Measurements from ENCODE around the gene MYO18A. TPM values are rescaled to one million over a fixed set of nuclear protein-coding genes. Genes with fewer than 3 reads are reported as not detected.

MYO18A gene
- total and polyA plus RNA-seq, 12 donors: 61.4 to 442 (median 327) TPM

DNA sequence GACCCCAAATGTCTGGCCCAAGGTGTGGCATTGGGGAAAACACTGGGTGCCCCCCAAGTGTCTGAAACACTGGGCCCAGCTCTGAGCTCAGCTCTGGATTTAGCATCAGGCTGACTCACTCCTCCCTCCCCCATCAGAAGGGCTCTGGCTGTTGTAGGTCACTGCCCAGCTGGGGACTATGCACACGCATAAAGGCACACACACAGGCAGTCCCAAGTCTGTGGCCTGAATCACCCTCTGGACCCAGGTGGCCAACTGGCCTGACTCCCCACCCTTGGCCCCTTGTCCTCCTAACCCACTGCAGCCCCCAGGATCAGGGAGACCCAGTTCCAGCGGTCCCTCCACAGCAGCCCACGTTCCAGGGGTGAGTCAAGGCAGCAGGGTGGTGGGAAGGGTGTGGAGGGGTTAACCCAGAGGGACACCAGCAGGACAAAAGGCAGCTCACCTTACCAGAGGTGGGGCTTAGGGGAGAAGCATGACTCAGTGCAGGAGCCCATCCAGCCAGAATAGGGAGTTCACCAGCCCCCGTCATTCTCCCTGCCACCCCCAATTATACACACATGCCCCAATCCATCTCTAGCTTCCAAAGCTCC is 47.0 kb downstream of the MYO18A start:
- TF ChIP-seq, protein P1, sequence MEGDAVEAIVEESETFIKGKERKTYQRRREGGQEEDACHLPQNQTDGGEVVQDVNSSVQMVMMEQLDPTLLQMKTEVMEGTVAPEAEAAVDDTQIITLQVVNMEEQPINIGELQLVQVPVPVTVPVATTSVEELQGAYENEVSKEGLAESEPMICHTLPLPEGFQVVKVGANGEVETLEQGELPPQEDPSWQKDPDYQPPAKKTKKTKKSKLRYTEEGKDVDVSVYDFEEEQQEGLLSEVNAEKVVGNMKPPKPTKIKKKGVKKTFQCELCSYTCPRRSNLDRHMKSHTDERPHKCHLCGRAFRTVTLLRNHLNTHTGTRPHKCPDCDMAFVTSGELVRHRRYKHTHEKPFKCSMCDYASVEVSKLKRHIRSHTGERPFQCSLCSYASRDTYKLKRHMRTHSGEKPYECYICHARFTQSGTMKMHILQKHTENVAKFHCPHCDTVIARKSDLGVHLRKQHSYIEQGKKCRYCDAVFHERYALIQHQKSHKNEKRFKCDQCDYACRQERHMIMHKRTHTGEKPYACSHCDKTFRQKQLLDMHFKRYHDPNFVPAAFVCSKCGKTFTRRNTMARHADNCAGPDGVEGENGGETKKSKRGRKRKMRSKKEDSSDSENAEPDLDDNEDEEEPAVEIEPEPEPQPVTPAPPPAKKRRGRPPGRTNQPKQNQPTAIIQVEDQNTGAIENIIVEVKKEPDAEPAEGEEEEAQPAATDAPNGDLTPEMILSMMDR (IDR thresholded peaks at IDR 0.05): no peak
- H3K4me1 ChIP-seq: peaks cover 13 to 77% (median 55%) of the 10 kb centered on the region in 9 donors
- H3K4me3 ChIP-seq: peak overlapping the region in 4 of 10 donors; percentile 6 to 23 (median 13)
- H3K27ac ChIP-seq: peak overlapping the region; percentile 28 to 92 (median 84)
- ATAC-seq (peak; percentile 71 to 96 (median 94)), DNase-seq (peak in 1 of 2 donors; percentile 74)
- 46 to 59% methylated on average over 4 of the region's 4 CpGs for WGBS, 2 donors
- H3K27me3 ChIP-seq: no peaks in the 10 kb centered on the region
- H3K9me3 ChIP-seq: no peaks in the 10 kb centered on the region
- intact Hi-C loops (cut with DNase I): no loop called here
- H3K36me3 ChIP-seq: peaks cover 0 to 51% (median 15%) of the 10 kb centered on the region in 9 donors

DNA sequence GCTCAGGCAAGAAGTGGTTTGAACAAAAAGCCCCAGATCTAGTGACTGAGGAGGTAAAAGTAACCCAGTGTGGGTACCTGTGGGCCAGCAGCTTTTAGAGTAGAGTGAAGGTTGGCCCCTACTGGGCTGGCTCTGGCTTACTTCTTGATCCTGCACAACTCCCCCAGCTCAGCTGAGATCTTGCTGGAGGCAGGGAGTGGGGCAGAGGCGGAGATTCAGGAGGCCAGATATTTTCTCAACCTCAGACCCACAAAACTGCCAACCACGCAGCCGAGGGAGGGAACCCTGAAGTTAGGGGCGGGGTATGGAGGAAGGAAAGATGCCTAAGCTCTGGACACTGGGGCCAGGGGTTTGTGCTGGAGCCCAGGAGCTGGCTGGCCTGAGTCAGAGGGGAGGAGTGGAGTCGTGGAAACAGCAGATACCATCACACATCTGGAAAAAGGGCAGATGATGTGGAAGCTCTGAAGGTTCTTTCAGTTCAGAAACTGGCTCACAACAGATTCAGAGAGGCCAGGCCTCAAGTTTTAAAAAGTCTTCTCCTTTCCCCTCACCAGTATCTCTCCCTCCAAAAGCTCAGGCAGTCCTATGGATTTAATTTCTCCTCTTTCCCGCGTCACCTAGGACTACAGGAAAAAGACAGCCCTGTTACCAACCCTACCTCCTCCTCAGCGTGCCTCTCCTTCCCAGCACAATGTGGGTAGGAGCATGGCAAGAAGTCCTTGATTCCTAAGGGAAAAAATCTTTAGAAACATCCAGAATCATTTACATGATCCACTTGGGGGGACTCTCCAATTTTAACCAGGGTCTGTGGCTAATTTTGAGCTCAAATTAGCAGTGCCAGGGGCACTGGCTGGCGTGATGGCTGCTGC is 48.1 kb downstream of the MYO18A start:
- H3K27me3 ChIP-seq: no peaks in the 10 kb centered on the region
- intact Hi-C loops (cut with DNase I): no loop called here
- H3K4me1 ChIP-seq: peaks cover 9 to 77% (median 47%) of the 10 kb centered on the region in 9 donors
- H3K27ac ChIP-seq: peak overlapping the region; percentile 28 to 92 (median 84)
- WGBS, 2 donors: 66 to 67% methylated on average over 9 of the region's 9 CpGs
- ATAC-seq: peak in 1 of 8 donors; percentile 27
- H3K36me3 ChIP-seq: peaks cover 0 to 53% (median 21%) of the 10 kb centered on the region in 9 donors
- TF ChIP-seq, protein P1 (IDR thresholded peaks at IDR 0.05): no peak
- no peak overlapping the region for H3K4me3 ChIP-seq
- H3K9me3 ChIP-seq: no peaks in the 10 kb centered on the region
- DNase-seq: no peak

DNA sequence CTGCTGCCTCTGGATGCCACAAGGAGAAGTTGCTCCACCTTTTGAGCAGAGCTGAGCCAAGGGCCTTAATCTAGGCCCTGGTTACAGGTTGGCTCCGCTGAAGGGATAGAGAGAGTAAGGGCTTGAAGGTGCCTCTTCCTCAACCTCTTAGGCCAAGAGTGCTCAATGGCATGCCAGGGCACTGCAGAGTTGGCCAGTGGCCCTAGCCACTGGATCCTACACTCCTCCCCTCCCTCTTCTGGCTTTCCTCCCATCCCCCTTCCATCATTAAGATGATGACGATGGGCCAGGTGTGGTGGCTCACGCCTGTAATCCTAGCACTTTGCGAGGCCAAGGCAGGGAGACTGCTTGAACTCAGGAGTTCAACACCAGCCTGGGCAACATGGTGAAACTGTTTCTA is 50.5 kb downstream of the MYO18A start:
- peaks cover 0 to 40% (median 5%) of the 10 kb centered on the region in 9 donors for H3K36me3 ChIP-seq
- TF ChIP-seq, protein P1 (IDR thresholded peaks at IDR 0.05): no peak
- ATAC-seq (peak in 1 of 8 donors; percentile 8), DNase-seq (no peak)
- WGBS, 2 donors: 65 to 81% methylated on average over 4 of the region's 4 CpGs
- no peaks in the 10 kb centered on the region for H3K27me3 ChIP-seq
- H3K4me3 ChIP-seq: no peak overlapping the region
- no peaks in the 10 kb centered on the region for H3K9me3 ChIP-seq
- H3K4me1 ChIP-seq: peaks cover 26 to 91% (median 66%) of the 10 kb centered on the region in 9 donors
- H3K27ac ChIP-seq: peak overlapping the region in 3 of 10 donors; percentile 4 to 21 (median 20)
- intact Hi-C loops (cut with DNase I): loop anchor here in 1 of 10 donors (5.0 kb wide), 1 partner anchor 53 kb away; the partner anchor contains the start of gene MYO18A

DNA sequence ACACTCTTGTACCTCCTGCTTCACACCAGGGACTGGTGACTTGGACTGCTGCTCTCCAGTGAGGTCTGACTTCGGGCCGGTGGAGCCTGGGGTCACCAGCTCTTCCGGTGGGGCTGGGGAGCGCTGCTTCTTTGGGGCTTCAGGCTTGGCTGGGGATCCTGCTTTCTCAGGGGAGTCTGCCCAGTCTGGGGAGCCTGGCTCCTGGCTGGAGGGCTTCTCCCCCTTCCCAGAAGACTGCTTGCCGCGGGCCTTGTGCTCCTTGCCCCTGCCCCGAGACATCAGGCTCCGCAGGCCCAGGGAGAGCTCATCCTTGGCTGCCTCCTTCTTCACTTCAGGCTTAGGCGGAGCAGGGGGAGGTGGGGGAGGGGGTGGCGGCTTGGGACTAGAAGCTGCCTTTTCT is 52.4 kb downstream of the MYO18A start:
- Histone ChIP-seq H3K9me3 (no peaks in the 10 kb centered on the region), H3K36me3 (peaks cover 0 to 50% (median 7%) of the 10 kb centered on the region in 9 donors), H3K4me1 (peaks cover 30 to 82% (median 62%) of the 10 kb centered on the region in 9 donors), H3K27me3 (no peaks in the 10 kb centered on the region), H3K27ac (peak overlapping the region in 8 of 10 donors; percentile 1 to 58 (median 26)), H3K4me3 (no peak overlapping the region)
- intact Hi-C loops (cut with DNase I): loop anchor here in 1 of 10 donors (5.0 kb wide), 1 partner anchor 54 kb away; the partner anchor contains the start of gene MYO18A
- no peak for ATAC-seq
- 84 to 85% methylated on average over 10 of the region's 10 CpGs for WGBS, 2 donors
- no peak for DNase-seq
- TF ChIP-seq, protein P1 (IDR thresholded peaks at IDR 0.05): no peak

All from heart right ventricle (tissue), 16 donors.